Lung (tissue), 12 donors: Measurements from ENCODE around the gene METRNL. TPM values are rescaled to one million over a fixed set of nuclear protein-coding genes. Genes with fewer than 3 reads are reported as not detected.

Source experiments
- ATAC-seq: fragments of 200-7000 bp; cut with Tn5 transposase; one replicate; pipeline ENCODE4 v1.9.1; 2020; ENCODE audit warnings: moderate number of reproducible peaks; ENCODE audit not compliant: insufficient read depth, low FRiP score
- DNase-seq, 3 donors: peaks; one replicate each; pipeline ENCODE4 v3.0.0-alpha.2; 2013 to 2017
- H3K27ac ChIP-seq, 2 donors: one replicate each; pipeline ENCODE4 v1.5.1; 2013; ENCODE audit warnings: mild to moderate bottlenecking in 2 of 2, moderate library complexity in 2 of 2, control low read depth in 1 of 2, inconsistent platforms in 1 of 2, low read depth in 1 of 2, low read length in 1 of 2
- H3K27me3 ChIP-seq, 3 donors: one replicate each; pipeline ENCODE4 v1.5.1; 2013; ENCODE audit warnings: low read length in 2 of 3; ENCODE audit not compliant: control insufficient read depth in 3 of 3, insufficient read depth in 3 of 3
- H3K36me3 ChIP-seq, 4 donors: one replicate each; pipeline ENCODE4 v1.5.1; 2013; ENCODE audit warnings: low read length in 4 of 4, mild to moderate bottlenecking in 1 of 4, moderate library complexity in 1 of 4; ENCODE audit not compliant: control insufficient read depth in 4 of 4, insufficient read depth in 4 of 4
- H3K4me1 ChIP-seq, 5 donors: one replicate each; pipeline ENCODE4 v1.5.1; 2013; ENCODE audit warnings: low read length in 5 of 5, mild to moderate bottlenecking in 2 of 5, moderate library complexity in 1 of 5; ENCODE audit not compliant: control insufficient read depth in 5 of 5, insufficient read depth in 5 of 5
- H3K4me3 ChIP-seq: one replicate; pipeline ENCODE4 v1.5.1; 2013; ENCODE audit warnings: mild to moderate bottlenecking, control low read depth, moderate library complexity
- H3K9ac ChIP-seq, 2 donors: one replicate each; pipeline ENCODE4 v1.5.1; 2013; ENCODE audit warnings: low read length in 2 of 2, control low read depth in 1 of 2; ENCODE audit not compliant: insufficient read depth in 1 of 2
- H3K9me3 ChIP-seq, 4 donors: one replicate each; pipeline ENCODE4 v1.5.1; 2013; ENCODE audit warnings: low read length in 3 of 4, mild to moderate bottlenecking in 1 of 4, moderate library complexity in 1 of 4; ENCODE audit not compliant: control insufficient read depth in 4 of 4, insufficient read depth in 3 of 4
- CTCF ChIP-seq: IDR thresholded peaks from 2 replicates; pipeline ENCODE4 v1.5.1; 2012; ENCODE audit warnings: mild to moderate bottlenecking; ENCODE audit errors: control extremely low read depth, extremely low read depth
- WGBS, 2 donors: extraction: QIAGEN DNeasy Blood & Tissue Kit; methylation state at CpG; one replicate each; pipeline ENCODE4 v1.1.7; 2013; 5-methylcytosine and 5-hydroxymethylcytosine counted together
- polyA plus RNA-seq, 2 donors: library from polyadenylated mRNA; stranded (reverse); fragments of 200-250 nt; gene quantifications; one replicate each; pipeline ENCODE4 v1.2.1, GENCODE V29; 2013
- total RNA-seq, 2 donors: library from RNA; depleted of rRNA in 1 of 2; stranded (reverse); fragments of >200 nt in 1 of 2; gene quantifications; one replicate each; pipeline ENCODE4 v1.2.1, GENCODE V29; 2014 to 2021
- donor health status: control.
- donor health status: control.
- donor health status: Bipolar disorder and iron deficiency.
- donor health status: healthy.
- donor health status: DM: yes; HTN: yes; CAD: no.

The METRNL gene
- total and polyA plus RNA-seq, 4 donors: 48.2 to 181 (median 65.0) TPM

- Histone ChIP-seq H3K4me3 (no peak overlapping the region), H3K9me3 (no peaks in the 10 kb centered on the region), H3K36me3 (no peaks in the 10 kb centered on the region), H3K4me1 (peaks cover 0 to 4% (median 0%) of the 10 kb centered on the region in 5 donors), H3K27me3 (no peaks in the 10 kb centered on the region), H3K27ac (no peak overlapping the region), H3K9ac (no peak overlapping the region)
- WGBS, 2 donors: 44 to 62% methylated on average over 24 of the region's 24 CpGs
- ATAC-seq (no peak), DNase-seq (peak in 1 of 3 donors; percentile 8)
- no peak for TF ChIP-seq CTCF
Observed at GRCh38 chr17:83124871-83125514, 45.6 kb downstream of the METRNL start.

- WGBS, 2 donors: 25 to 46% methylated on average over 21 of the region's 21 CpGs
- no peak for TF ChIP-seq CTCF
- Histone ChIP-seq H3K27ac (no peak overlapping the region), H3K27me3 (no peaks in the 10 kb centered on the region), H3K9ac (no peak overlapping the region), H3K36me3 (no peaks in the 10 kb centered on the region), H3K9me3 (no peaks in the 10 kb centered on the region), H3K4me1 (peaks cover 0 to 2% (median 0%) of the 10 kb centered on the region in 5 donors), H3K4me3 (no peak overlapping the region)
- ATAC-seq (no peak), DNase-seq (peak in 1 of 3 donors; percentile 10)
Observed at GRCh38 chr17:83125515-83126274, 46.3 kb downstream of the METRNL start.

GRCh38 chr17:83126275-83126811 lies 46.9 kb downstream of the METRNL start:
- DNase-seq: peak in 1 of 3 donors; percentile 4
- Histone ChIP-seq H3K9ac (no peak overlapping the region), H3K27me3 (no peaks in the 10 kb centered on the region), H3K9me3 (no peaks in the 10 kb centered on the region), H3K4me1 (peaks cover 0 to 2% (median 0%) of the 10 kb centered on the region in 5 donors), H3K27ac (no peak overlapping the region), H3K36me3 (no peaks in the 10 kb centered on the region), H3K4me3 (no peak overlapping the region)
- no peak for ATAC-seq
- TF ChIP-seq CTCF: no peak
- WGBS, 2 donors: 84 to 86% methylated on average over 12 of the region's 12 CpGs
